ENCODE measurements around the gene ELMOD1. TPM values are rescaled to one million over a fixed set of nuclear protein-coding genes. Genes with fewer than 3 reads are reported as not detected.
A peak's percentile ranks its signal among the peaks of the same experiment; 100 is the strongest.

Gene ELMOD1
- total RNA-seq, 1 experiment from 2014 or later = not detected

GRCh38 chr11:107609400-107610218 lies 18.7 kb downstream of the ELMOD1 start:
- no peaks in the 10 kb centered on the region for H3K36me3 ChIP-seq
- H3K9me3 ChIP-seq = no peaks in the 10 kb centered on the region
- DNase-seq = no peak
- H3K4me3 ChIP-seq = no peak overlapping the region
- peaks cover 11% of the 10 kb centered on the region; the same call in 1 of the 2 replicates for H3K27me3 ChIP-seq

- no peaks in the 10 kb centered on the region for H3K9me3 ChIP-seq
- H3K36me3 ChIP-seq = no peaks in the 10 kb centered on the region
- no peak for DNase-seq
- H3K27me3 ChIP-seq = peaks cover 12% of the 10 kb centered on the region; the same call in 1 of the 2 replicates
- no peak overlapping the region for H3K4me3 ChIP-seq
Measured at GRCh38 chr11:107612445-107612844, 21.5 kb downstream of the ELMOD1 start.

GRCh38 chr11:107619926-107620325 lies 29.0 kb downstream of the ELMOD1 start:
- Histone ChIP-seq H3K9me3 (no peaks in the 10 kb centered on the region), H3K27me3 (peaks cover 3% of the 10 kb centered on the region), H3K36me3 (no peaks in the 10 kb centered on the region), H3K4me3 (no peak overlapping the region)
- no peak for DNase-seq

GRCh38 chr11:107621081-107621480 lies 30.1 kb downstream of the ELMOD1 start:
- Histone ChIP-seq H3K36me3 (no peaks in the 10 kb centered on the region), H3K27me3 (peaks cover 8% of the 10 kb centered on the region), H3K4me3 (no peak overlapping the region), H3K9me3 (no peaks in the 10 kb centered on the region)
- DNase-seq = no peak

GRCh38 chr11:107623183-107623582 lies 32.2 kb downstream of the ELMOD1 start:
- peak; percentile 79 for DNase-seq
- Histone ChIP-seq H3K4me3 (no peak overlapping the region), H3K36me3 (no peaks in the 10 kb centered on the region), H3K9me3 (no peaks in the 10 kb centered on the region), H3K27me3 (peaks cover 7% of the 10 kb centered on the region)

GRCh38 chr11:107624983-107625684 lies 34.2 kb downstream of the ELMOD1 start:
- Histone ChIP-seq H3K4me3 (no peak overlapping the region), H3K36me3 (no peaks in the 10 kb centered on the region), H3K27me3 (peaks cover 14% of the 10 kb centered on the region), H3K9me3 (no peaks in the 10 kb centered on the region)
- DNase-seq = no peak

GRCh38 chr11:107625685-107625989 lies 34.7 kb downstream of the ELMOD1 start:
- no peaks in the 10 kb centered on the region for H3K36me3 ChIP-seq
- no peak for DNase-seq
- H3K4me3 ChIP-seq = no peak overlapping the region
- H3K27me3 ChIP-seq = peaks cover 19% of the 10 kb centered on the region
- H3K9me3 ChIP-seq = no peaks in the 10 kb centered on the region

GRCh38 chr11:107631043-107631442 lies 40.1 kb downstream of the ELMOD1 start:
- peaks cover 38% of the 10 kb centered on the region for H3K27me3 ChIP-seq
- H3K4me3 ChIP-seq = no peak overlapping the region
- H3K36me3 ChIP-seq = no peaks in the 10 kb centered on the region
- no peaks in the 10 kb centered on the region for H3K9me3 ChIP-seq
- DNase-seq = no peak

- Histone ChIP-seq H3K27me3 (peaks cover 38% of the 10 kb centered on the region), H3K36me3 (no peaks in the 10 kb centered on the region), H3K4me3 (no peak overlapping the region), H3K9me3 (no peaks in the 10 kb centered on the region)
- DNase-seq = no peak
Measured at GRCh38 chr11:107631931-107632330, 41.0 kb downstream of the ELMOD1 start.

GRCh38 chr11:107646783-107647182 lies 55.8 kb downstream of the ELMOD1 start:
- no peaks in the 10 kb centered on the region for H3K36me3 ChIP-seq
- peaks cover 15% of the 10 kb centered on the region; the same call in 1 of the 2 replicates for H3K27me3 ChIP-seq
- no peak overlapping the region for H3K4me3 ChIP-seq
- DNase-seq = no peak
- no peaks in the 10 kb centered on the region for H3K9me3 ChIP-seq

- no peaks in the 10 kb centered on the region for H3K9me3 ChIP-seq
- H3K36me3 ChIP-seq = no peaks in the 10 kb centered on the region
- DNase-seq = no peak
- H3K4me3 ChIP-seq = no peak overlapping the region
- peaks cover 15% of the 10 kb centered on the region; the same call in 1 of the 2 replicates for H3K27me3 ChIP-seq
Measured at GRCh38 chr11:107648242-107648641, 57.3 kb downstream of the ELMOD1 start.

GRCh38 chr11:107651672-107652071 lies 60.7 kb downstream of the ELMOD1 start:
- Histone ChIP-seq H3K4me3 (no peak overlapping the region), H3K36me3 (no peaks in the 10 kb centered on the region), H3K27me3 (peaks cover 18% of the 10 kb centered on the region; the same call in 1 of the 2 replicates), H3K9me3 (no peaks in the 10 kb centered on the region)
- no peak for DNase-seq

- Histone ChIP-seq H3K27me3 (peaks cover 16% of the 10 kb centered on the region; the same call in 1 of the 2 replicates), H3K4me3 (no peak overlapping the region), H3K9me3 (no peaks in the 10 kb centered on the region), H3K36me3 (no peaks in the 10 kb centered on the region)
- no peak for DNase-seq
Measured at GRCh38 chr11:107653076-107653475, 62.1 kb downstream of the ELMOD1 start.

- Histone ChIP-seq H3K36me3 (no peaks in the 10 kb centered on the region), H3K27me3 (peaks cover 9% of the 10 kb centered on the region; the same call in 1 of the 2 replicates)
Measured at GRCh38 chr11:107655602-107656001, 64.7 kb downstream of the ELMOD1 start.

GRCh38 chr11:107659310-107659709 lies 68.4 kb downstream of the ELMOD1 start:
- Histone ChIP-seq H3K36me3 (no peaks in the 10 kb centered on the region), H3K4me3 (no peak overlapping the region), H3K27me3 (peaks cover 5% of the 10 kb centered on the region; the same call in 1 of the 2 replicates), H3K9me3 (no peaks in the 10 kb centered on the region)
- no peak for DNase-seq

More at GRCh38 chr11:107655602-107656001, 64.7 kb downstream of the ELMOD1 start:
- Histone ChIP-seq H3K9me3 (no peaks in the 10 kb centered on the region), H3K4me3 (0 out of 2 replicates have a peak overlapping the region, but pooled peaks have one; percentile 17)
- no peak for DNase-seq

- no peak for DNase-seq
- H3K27me3 ChIP-seq = peaks cover 12% of the 10 kb centered on the region
- H3K9me3 ChIP-seq = no peaks in the 10 kb centered on the region
- no peak overlapping the region for H3K4me3 ChIP-seq
- no peaks in the 10 kb centered on the region for H3K36me3 ChIP-seq
Measured at GRCh38 chr11:107660066-107660465, 69.1 kb downstream of the ELMOD1 start.

GRCh38 chr11:107661656-107662055 lies 70.7 kb downstream of the ELMOD1 start:
- H3K27me3 ChIP-seq = peaks cover 13% of the 10 kb centered on the region
- no peaks in the 10 kb centered on the region for H3K36me3 ChIP-seq
- DNase-seq = no peak
- no peaks in the 10 kb centered on the region for H3K9me3 ChIP-seq
- H3K4me3 ChIP-seq = no peak overlapping the region

Data from MG63 (cell line).